Measurements from ENCODE around the gene CEP95.
"Not testable (repeated sequence)": the region's sequence is repeated elsewhere in the genome, so short reads cannot be mapped to it uniquely, and the experiment has no call there.

The CEP95 gene, protein sequence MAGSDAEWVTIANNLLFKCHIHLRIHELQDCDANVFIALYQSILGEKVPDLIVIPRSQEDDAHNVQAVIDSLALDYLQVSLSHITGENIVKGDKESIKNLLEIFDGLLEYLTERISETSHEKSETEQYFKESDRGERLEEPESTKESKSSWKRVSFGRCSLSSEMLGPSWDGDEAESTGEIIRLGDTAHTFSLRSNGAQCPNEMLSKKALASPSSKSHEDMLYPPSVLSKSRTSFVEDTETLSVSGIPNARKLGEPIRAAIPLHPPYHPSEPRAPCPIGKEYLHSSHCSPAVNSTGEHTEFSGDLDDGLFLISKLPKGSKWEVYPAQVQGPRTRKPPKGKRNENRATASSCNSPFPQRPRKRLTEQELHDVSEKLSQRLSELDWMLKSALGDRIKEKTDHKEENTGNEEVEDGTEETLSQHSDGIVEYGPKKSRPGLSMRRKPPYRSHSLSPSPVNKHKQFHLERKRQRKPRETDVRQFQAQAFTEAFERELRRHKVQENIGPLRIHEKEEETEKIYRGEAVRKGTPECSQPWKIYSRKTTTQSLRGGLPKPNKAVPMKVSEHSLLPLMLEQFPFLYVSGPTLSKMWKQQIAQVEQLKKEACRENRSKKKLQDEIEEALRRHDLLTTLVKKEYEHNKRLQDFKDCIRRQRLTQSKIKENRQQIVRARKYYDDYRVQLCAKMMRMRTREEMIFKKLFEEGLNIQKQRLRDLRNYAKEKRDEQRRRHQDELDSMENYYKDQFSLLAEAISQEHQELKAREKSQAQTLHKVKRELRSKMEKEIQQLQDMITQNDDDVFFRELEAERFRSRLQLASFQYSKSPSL

DNA sequence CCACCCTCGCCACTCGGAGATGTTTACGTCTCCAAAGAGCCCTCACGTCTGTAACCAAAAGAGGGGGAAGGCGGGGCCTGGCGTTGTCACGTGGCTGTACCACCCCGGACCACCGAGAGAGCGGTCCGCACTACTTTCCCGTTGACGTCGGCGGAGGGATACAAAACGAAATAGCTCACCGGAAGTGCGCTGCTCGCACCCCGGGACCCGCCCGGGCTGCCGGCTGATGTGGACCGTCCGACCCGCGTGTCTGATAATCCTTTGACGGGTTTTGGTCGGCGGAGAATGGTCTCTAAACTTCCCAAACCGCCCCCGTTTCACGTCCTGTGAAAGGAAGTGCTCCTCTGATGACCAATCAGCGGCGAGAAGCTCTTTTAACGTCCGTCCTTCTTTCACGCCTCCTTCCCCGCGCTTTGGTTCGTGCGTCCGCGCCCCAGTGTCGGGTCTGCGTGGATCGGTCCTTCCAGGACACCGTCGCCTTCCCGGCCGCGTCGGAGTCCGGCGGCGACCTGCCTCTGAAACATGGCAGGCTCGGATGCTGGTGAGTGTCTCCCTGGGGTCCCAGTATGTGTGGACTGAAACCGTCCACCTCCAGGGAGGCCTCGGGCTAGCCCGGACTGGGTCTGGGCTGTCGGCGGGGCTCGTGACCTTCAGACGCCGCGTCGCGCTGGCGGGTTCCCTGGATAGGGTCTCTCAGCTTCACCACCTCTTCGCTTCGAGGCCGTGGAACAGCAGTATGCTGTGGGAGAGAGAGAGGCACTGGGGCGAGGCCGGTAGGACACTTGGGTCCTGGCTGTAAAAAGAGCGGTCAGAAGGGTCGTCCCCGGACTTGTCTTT is at the start of gene CEP95:
CEP95 (plus strand) TSS at position 402 of the 837 bp plus-strand sequence; CDS start at position 523, 121 bp downstream.
- peaks cover 77% of the 10 kb centered on the region for H3K79me2 ChIP-seq (ENCODE audit: control insufficient read depth, insufficient read depth, low read length, unreplicated experiment)
- peak within 1 kb of the TSS; percentile 98 for H3K27ac ChIP-seq (ENCODE audit: low read depth, low read length)
- peaks cover 35% of the 10 kb centered on the region for H3K4me1 ChIP-seq (ENCODE audit: control insufficient read depth, insufficient read depth, low read length, unreplicated experiment)
- H3K27me3 ChIP-seq (ENCODE audit: insufficient read depth, low read length) = no peaks in the 10 kb centered on the region
- peaks cover 42% of the 10 kb centered on the region for H3K36me3 ChIP-seq (ENCODE audit: insufficient read depth, low read length)
- peak within 1 kb of the TSS; percentile 96 for H2AFZ ChIP-seq (ENCODE audit: low read length, unreplicated experiment)
- H3K4me3 ChIP-seq (ENCODE audit: low read depth, low read length) = peak within 1 kb of the TSS; percentile 85

DNA sequence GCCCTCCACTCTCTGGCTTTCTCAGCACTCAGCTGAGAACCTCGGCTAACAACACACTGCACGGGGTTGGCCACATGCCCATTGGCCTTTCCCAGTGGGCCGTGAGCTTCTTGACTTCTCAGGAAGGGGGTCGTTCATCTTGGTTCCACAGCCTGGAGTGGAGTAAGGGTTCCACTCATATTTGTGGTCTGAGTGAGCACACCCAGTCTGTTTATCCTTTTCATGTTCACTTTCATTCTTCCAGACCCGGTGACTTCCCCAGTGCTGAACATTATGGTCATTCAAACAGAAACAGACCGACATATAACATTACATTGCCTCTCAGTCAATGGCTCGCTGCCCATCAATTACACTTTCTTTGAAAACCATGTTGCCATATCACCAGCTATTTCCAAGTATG is 49.6 kb upstream of the CEP95 start:
- Histone ChIP-seq H3K27ac (ENCODE audit: low read depth, low read length) (0 out of 2 replicates have a peak overlapping the region, but pooled peaks have one; percentile 1), H3K27me3 (ENCODE audit: insufficient read depth, low read length) (no peaks in the 10 kb centered on the region), H2AFZ (ENCODE audit: low read length, unreplicated experiment) (no peak overlapping the region), H3K4me1 (ENCODE audit: control insufficient read depth, insufficient read depth, low read length, unreplicated experiment) (peaks cover 12% of the 10 kb centered on the region), H3K79me2 (ENCODE audit: control insufficient read depth, insufficient read depth, low read length, unreplicated experiment) (peaks cover 3% of the 10 kb centered on the region), H3K4me3 (ENCODE audit: low read depth, low read length) (no peak overlapping the region), H3K36me3 (ENCODE audit: insufficient read depth, low read length) (peaks cover 9% of the 10 kb centered on the region; the same call in 1 of the 2 replicates)

DNA sequence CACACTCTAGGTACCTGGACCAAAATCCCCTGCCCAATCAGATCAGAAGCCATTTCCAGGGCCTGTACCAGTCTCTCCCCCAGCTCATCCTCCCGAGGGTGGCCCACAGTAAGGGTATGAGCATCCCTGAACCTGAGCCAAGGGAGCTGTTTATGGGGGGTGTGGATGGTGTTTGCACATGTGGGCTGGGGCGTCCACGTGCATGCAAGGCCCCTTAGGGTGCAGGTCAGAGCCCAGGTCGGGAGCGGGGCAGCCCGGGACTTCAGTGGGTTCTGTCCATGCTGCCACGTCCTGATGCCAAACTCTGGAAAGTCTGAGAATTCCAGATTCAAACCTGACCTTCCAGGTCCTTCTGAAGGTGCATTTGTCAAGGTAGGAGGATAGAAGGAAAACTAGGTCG is 48.0 kb upstream of the CEP95 start:
- Histone ChIP-seq H3K79me2 (ENCODE audit: control insufficient read depth, insufficient read depth, low read length, unreplicated experiment) (peaks cover 3% of the 10 kb centered on the region), H3K27me3 (ENCODE audit: insufficient read depth, low read length) (no peaks in the 10 kb centered on the region), H3K27ac (ENCODE audit: low read depth, low read length) (no peak overlapping the region), H3K4me1 (ENCODE audit: control insufficient read depth, insufficient read depth, low read length, unreplicated experiment) (peaks cover 12% of the 10 kb centered on the region), H2AFZ (ENCODE audit: low read length, unreplicated experiment) (no peak overlapping the region), H3K36me3 (ENCODE audit: insufficient read depth, low read length) (peaks cover 9% of the 10 kb centered on the region; the same call in 1 of the 2 replicates), H3K4me3 (ENCODE audit: low read depth, low read length) (no peak overlapping the region)

DNA sequence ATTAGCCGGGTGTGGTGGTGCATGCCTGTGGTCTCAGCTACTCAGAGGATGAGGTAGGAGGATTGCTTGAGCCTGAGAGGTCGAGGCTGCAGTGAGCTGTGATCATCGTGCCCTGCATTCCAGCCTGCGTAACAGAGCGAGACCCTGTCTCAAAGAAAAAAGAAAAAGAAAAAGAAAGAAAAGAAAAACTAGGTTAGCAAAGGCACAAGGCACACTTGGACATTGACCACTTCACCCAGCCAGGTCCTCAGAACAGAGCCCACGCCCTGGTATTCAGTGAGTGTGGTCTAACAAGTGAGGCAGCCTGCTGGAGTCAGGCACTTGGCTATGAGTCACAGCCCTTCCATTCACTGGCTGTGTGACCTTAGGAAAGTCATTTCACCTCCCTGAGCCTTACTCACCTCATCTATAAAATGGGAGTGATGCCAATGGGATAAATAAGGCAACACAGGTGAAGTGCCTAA is 47.5 kb upstream of the CEP95 start:
- Histone ChIP-seq H2AFZ (ENCODE audit: low read length, unreplicated experiment) (no peak overlapping the region), H3K36me3 (ENCODE audit: insufficient read depth, low read length) (peaks cover 6% of the 10 kb centered on the region; the same call in 1 of the 2 replicates), H3K27me3 (ENCODE audit: insufficient read depth, low read length) (no peaks in the 10 kb centered on the region), H3K4me1 (ENCODE audit: control insufficient read depth, insufficient read depth, low read length, unreplicated experiment) (peaks cover 12% of the 10 kb centered on the region), H3K4me3 (ENCODE audit: low read depth, low read length) (no peak overlapping the region), H3K27ac (ENCODE audit: low read depth, low read length) (no peak overlapping the region), H3K79me2 (ENCODE audit: control insufficient read depth, insufficient read depth, low read length, unreplicated experiment) (peaks cover 2% of the 10 kb centered on the region)

DNA sequence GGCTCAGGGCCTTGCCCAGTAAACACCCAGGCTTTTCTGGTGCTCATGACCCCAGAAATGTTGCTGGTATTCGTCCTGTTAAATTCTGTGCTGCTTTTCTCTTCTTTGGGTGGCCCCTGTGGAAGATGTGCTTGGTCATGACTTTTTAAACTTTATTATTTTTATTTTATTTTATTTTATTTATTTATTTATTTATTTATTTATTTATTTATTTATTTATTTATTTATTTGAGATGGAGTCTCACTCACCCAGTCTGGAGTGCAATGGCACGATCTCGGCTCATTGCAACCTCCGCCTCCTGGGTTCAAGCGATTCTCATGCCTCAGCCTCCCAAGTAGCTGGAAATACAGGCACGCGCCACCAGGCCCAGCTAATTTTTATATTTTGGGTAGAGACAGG is 47.0 kb upstream of the CEP95 start:
- H3K4me3 ChIP-seq (ENCODE audit: low read depth, low read length); H3K27ac ChIP-seq (ENCODE audit: low read depth, low read length); H3K79me2 ChIP-seq (ENCODE audit: control insufficient read depth, insufficient read depth, low read length, unreplicated experiment); H3K36me3 ChIP-seq (ENCODE audit: insufficient read depth, low read length); H3K27me3 ChIP-seq (ENCODE audit: insufficient read depth, low read length); H2AFZ ChIP-seq (ENCODE audit: low read length, unreplicated experiment): not testable (repeated sequence)
- peaks cover 12% of the 10 kb centered on the region for H3K4me1 ChIP-seq (ENCODE audit: control insufficient read depth, insufficient read depth, low read length, unreplicated experiment)

DNA sequence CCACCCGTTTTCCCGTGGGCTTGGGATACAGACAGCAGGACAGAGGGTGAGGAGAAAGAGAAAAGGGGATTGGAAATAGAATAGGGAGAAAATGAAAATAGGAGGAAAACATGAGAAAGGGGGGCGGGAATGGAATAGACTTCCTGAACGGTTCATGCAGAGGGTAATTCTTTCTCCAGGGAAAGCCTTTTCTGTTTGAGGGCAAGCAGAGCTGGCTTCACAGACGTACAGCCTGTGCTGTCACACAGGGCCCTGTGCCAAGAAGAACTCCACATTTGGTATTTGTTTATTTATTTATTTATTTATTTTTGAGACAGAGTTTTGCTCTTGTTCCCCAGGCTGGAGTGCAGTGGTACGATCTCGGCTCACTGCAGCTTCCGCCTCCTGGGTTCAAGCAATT is 45.8 kb upstream of the CEP95 start:
- Histone ChIP-seq H3K4me1 (ENCODE audit: control insufficient read depth, insufficient read depth, low read length, unreplicated experiment) (peaks cover 12% of the 10 kb centered on the region), H2AFZ (ENCODE audit: low read length, unreplicated experiment) (no peak overlapping the region), H3K4me3 (ENCODE audit: low read depth, low read length) (no peak overlapping the region), H3K36me3 (ENCODE audit: insufficient read depth, low read length) (peaks cover 12% of the 10 kb centered on the region; the same call in 1 of the 2 replicates), H3K79me2 (ENCODE audit: control insufficient read depth, insufficient read depth, low read length, unreplicated experiment) (no peaks in the 10 kb centered on the region), H3K27ac (ENCODE audit: low read depth, low read length) (no peak overlapping the region), H3K27me3 (ENCODE audit: insufficient read depth, low read length) (no peaks in the 10 kb centered on the region)

DNA sequence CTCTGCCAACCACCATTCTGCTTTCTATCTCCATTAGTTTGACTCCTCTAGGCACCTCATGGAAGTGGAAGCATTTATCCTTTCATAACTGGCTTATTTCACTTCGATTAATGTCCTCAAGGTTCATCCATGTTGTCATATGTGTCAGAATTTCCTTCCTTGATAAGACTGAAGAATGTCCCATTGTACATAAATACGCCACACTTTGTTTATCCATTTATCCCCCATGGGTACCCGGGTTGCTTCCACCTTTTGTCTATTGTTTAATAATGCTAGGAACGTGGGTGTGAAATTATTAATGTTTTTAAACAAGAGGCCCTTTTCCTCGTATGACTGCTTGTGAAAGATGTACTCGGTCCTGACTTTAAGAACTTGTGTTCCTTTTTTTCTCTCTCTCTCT is 45.0 kb upstream of the CEP95 start:
- Histone ChIP-seq H3K27me3 (ENCODE audit: insufficient read depth, low read length) (no peaks in the 10 kb centered on the region), H3K27ac (ENCODE audit: low read depth, low read length) (no peak overlapping the region), H2AFZ (ENCODE audit: low read length, unreplicated experiment) (no peak overlapping the region), H3K4me3 (ENCODE audit: low read depth, low read length) (no peak overlapping the region), H3K79me2 (ENCODE audit: control insufficient read depth, insufficient read depth, low read length, unreplicated experiment) (no peaks in the 10 kb centered on the region), H3K36me3 (ENCODE audit: insufficient read depth, low read length) (peaks cover 16% of the 10 kb centered on the region; the same call in 1 of the 2 replicates), H3K4me1 (ENCODE audit: control insufficient read depth, insufficient read depth, low read length, unreplicated experiment) (peaks cover 11% of the 10 kb centered on the region)

DNA sequence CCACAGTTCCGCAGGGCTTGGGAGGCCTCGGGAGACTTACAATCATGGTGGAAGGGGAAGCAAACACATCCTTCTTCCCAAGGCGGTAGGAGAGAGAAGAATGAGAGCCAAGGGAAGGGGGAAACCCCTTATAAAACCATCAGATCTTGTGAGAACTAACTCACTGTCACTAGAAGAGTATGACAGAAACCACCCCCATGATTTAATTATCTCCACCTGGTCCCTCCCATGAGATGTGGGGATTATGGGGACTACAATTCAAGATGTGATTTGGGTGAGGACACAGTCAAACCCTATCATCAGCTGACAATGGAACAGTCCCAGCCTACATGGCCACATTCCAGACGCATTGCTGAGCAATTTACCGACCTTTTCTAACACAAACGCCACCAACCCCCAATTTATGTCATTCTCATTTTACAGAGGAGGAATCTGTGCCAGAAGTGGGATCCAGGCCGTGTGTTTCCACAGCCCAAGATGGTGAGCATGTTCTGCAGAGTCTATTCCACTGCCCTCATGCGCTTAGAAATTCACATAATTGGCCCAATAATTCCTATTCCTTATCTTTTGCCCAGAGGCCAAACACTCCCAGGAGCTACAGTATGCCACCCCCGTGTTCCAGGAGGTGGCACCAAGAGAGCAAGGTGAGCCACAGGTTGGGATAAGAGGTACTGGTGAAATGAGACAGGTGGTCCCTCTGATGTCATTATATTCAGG is 40.6 kb upstream of the CEP95 start:
- no peak overlapping the region for H2AFZ ChIP-seq (ENCODE audit: low read length, unreplicated experiment)
- no peak overlapping the region for H3K27ac ChIP-seq (ENCODE audit: low read depth, low read length)
- peaks cover 21% of the 10 kb centered on the region for H3K36me3 ChIP-seq (ENCODE audit: insufficient read depth, low read length)
- H3K79me2 ChIP-seq (ENCODE audit: control insufficient read depth, insufficient read depth, low read length, unreplicated experiment) = no peaks in the 10 kb centered on the region
- no peak overlapping the region for H3K4me3 ChIP-seq (ENCODE audit: low read depth, low read length)
- H3K27me3 ChIP-seq (ENCODE audit: insufficient read depth, low read length) = no peaks in the 10 kb centered on the region
- H3K4me1 ChIP-seq (ENCODE audit: control insufficient read depth, insufficient read depth, low read length, unreplicated experiment) = no peaks in the 10 kb centered on the region

DNA sequence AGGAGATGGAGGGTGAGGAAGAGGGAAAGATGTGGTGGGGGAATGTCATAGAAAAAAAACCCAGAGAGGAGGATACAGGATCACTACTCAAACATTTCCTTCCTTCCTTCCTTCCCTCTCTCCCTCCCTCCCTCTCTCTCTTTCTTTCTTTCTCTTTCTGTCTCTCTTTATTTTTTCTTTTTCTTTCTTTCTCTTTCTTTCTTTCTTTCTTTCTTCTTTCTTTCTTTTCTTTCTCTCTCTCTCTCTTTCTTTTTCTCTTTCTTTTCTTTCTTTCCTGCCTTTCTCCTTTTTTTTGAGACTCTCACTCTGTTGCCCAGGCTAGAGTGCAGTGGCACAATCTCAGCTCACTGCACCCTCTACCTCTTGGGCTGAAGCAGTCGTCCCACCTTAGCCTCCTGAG is 39.9 kb upstream of the CEP95 start:
- H3K27ac ChIP-seq (ENCODE audit: low read depth, low read length) = not testable (repeated sequence)

DNA sequence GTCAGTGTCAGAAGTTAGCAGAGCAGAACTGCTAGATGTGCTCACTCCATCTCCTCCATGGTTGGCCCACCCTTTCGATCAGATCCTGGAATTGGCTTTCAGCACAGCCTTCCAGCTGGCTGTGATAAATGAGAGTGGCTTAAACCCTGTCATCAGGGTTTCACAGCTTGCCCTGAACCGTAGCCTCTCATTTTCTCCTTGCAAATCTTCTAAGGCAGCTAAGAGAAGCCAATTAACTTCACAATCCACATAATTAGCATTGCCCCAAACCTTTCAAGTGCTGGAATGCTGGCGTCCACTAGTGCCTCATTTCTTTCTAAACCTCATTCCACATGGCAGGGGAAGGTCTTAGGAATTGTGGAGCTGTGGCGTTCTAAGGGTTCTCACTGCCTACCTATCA is 36.2 kb upstream of the CEP95 start:
- Histone ChIP-seq H3K36me3 (ENCODE audit: insufficient read depth, low read length) (peaks cover 14% of the 10 kb centered on the region), H3K27me3 (ENCODE audit: insufficient read depth, low read length) (no peaks in the 10 kb centered on the region), H3K27ac (ENCODE audit: low read depth, low read length) (no peak overlapping the region), H3K4me3 (ENCODE audit: low read depth, low read length) (no peak overlapping the region), H2AFZ (ENCODE audit: low read length, unreplicated experiment) (no peak overlapping the region), H3K4me1 (ENCODE audit: control insufficient read depth, insufficient read depth, low read length, unreplicated experiment) (no peaks in the 10 kb centered on the region), H3K79me2 (ENCODE audit: control insufficient read depth, insufficient read depth, low read length, unreplicated experiment) (no peaks in the 10 kb centered on the region)

More for the DNA sequence above, 39.9 kb upstream of the CEP95 start:
- not testable (repeated sequence) for H3K79me2 ChIP-seq (ENCODE audit: control insufficient read depth, insufficient read depth, low read length, unreplicated experiment); H2AFZ ChIP-seq (ENCODE audit: low read length, unreplicated experiment); H3K4me3 ChIP-seq (ENCODE audit: low read depth, low read length); H3K27me3 ChIP-seq (ENCODE audit: insufficient read depth, low read length); H3K4me1 ChIP-seq (ENCODE audit: control insufficient read depth, insufficient read depth, low read length, unreplicated experiment)
- H3K36me3 ChIP-seq (ENCODE audit: insufficient read depth, low read length) = peaks cover 21% of the 10 kb centered on the region

All from ACC112 (cell line).